Measurements from ENCODE around the gene MS4A10.
"Not testable (repeated sequence)": the region's sequence is repeated elsewhere in the genome, so short reads cannot be mapped to it uniquely, and the experiment has no call there.

MS4A10 gene

GRCh38 chr11:60756307-60757032 lies 28.7 kb upstream of the MS4A10 start, which contains the start of gene MS4A15:
TSS of gene MS4A15 (plus strand) at chr11:60756867. CDS start at chr11:60763734, 6,867 bp downstream.
- H4K91ac ChIP-seq (ENCODE audit: low read length), result no peak within 1 kb of the TSS
- no peak within 1 kb of the TSS for H3K4me3 ChIP-seq (ENCODE audit: insufficient read depth in 1 of 2, low read depth in 1 of 2, low read length in 2 of 2)
- no peak within 1 kb of the TSS for H2AFZ ChIP-seq (ENCODE audit: low read depth, low read length)
- no peak within 1 kb of the TSS for H3K23ac ChIP-seq (ENCODE audit: low read length in 2 of 2)
- H3K4me1 ChIP-seq (ENCODE audit: control insufficient read depth, insufficient read depth, low read depth, low read length), result no peaks in the 10 kb centered on the region
- no peak within 1 kb of the TSS for H3K4ac ChIP-seq (ENCODE audit: low read depth in 1 of 2, low read length in 2 of 2)
- no peak within 1 kb of the TSS for H3K27ac ChIP-seq (ENCODE audit: low read length, poor library complexity, severe bottlenecking)
- no peak within 1 kb of the TSS for H2BK5ac ChIP-seq (ENCODE audit: low read depth, low read length, poor library complexity, severe bottlenecking)
- H3K79me1 ChIP-seq (replicated peaks; ENCODE audit: low read length, poor library complexity, severe bottlenecking), result no peaks in the 10 kb centered on the region
- H3K4me2 ChIP-seq (ENCODE audit: low read length, poor library complexity, severe bottlenecking), result no peak within 1 kb of the TSS
- H2BK120ac ChIP-seq (ENCODE audit: low read depth, low read length), result no peak within 1 kb of the TSS
- H3K36me3 ChIP-seq (ENCODE audit: control insufficient read depth in 1 of 2, insufficient read depth in 2 of 2, low read depth in 1 of 2, low read length in 2 of 2), result no peaks in the 10 kb centered on the region
- H2BK15ac ChIP-seq (ENCODE audit: low read depth, poor library complexity, severe bottlenecking), result no peak within 1 kb of the TSS
- 54% methylated on average over 14 of the region's 14 CpGs for WGBS
- H3K27me3 ChIP-seq (ENCODE audit: control insufficient read depth in 1 of 2, insufficient read depth in 1 of 2, low read length in 2 of 2), result peaks cover 45 to 72% of the 10 kb centered on the region in 2 experiments
- H3K9me3 ChIP-seq (ENCODE audit: control insufficient read depth, low read length), result no peaks in the 10 kb centered on the region
- no peak for DNase-seq
- no peak within 1 kb of the TSS for H3K18ac ChIP-seq (ENCODE audit: low read depth in 1 of 2, low read length in 2 of 2)
- H3K14ac ChIP-seq (ENCODE audit: low read length in 2 of 2), result no peak within 1 kb of the TSS
- H3K9ac ChIP-seq (ENCODE audit: low read length), result no peak within 1 kb of the TSS
- no peak within 1 kb of the TSS for H2AK5ac ChIP-seq (ENCODE audit: low read length, severe bottlenecking)
- H2BK12ac ChIP-seq (ENCODE audit: low read length in 2 of 2), result no peak within 1 kb of the TSS
- H4K8ac ChIP-seq (ENCODE audit: low read length), result no peak within 1 kb of the TSS

GRCh38 chr11:60757231-60757800 lies 27.8 kb upstream of the MS4A10 start:
- H2AK5ac ChIP-seq (ENCODE audit: low read length, severe bottlenecking), result no peak overlapping the region
- no peaks in the 10 kb centered on the region for H3K4me1 ChIP-seq (ENCODE audit: control insufficient read depth, insufficient read depth, low read depth, low read length)
- no peak overlapping the region for H3K4me3 ChIP-seq (ENCODE audit: insufficient read depth in 1 of 2, low read depth in 1 of 2, low read length in 2 of 2)
- H3K36me3 ChIP-seq (ENCODE audit: control insufficient read depth in 1 of 2, insufficient read depth in 2 of 2, low read depth in 1 of 2, low read length in 2 of 2), result no peaks in the 10 kb centered on the region
- H2BK5ac ChIP-seq (ENCODE audit: low read depth, low read length, poor library complexity, severe bottlenecking), result no peak overlapping the region
- DNase-seq, result no peak
- H3K18ac ChIP-seq (ENCODE audit: low read depth in 1 of 2, low read length in 2 of 2), result no peak overlapping the region
- no peak overlapping the region for H4K91ac ChIP-seq (ENCODE audit: low read length)
- H2BK15ac ChIP-seq (ENCODE audit: low read depth, poor library complexity, severe bottlenecking), result no peak overlapping the region
- H3K9ac ChIP-seq (ENCODE audit: low read length), result no peak overlapping the region
- H3K9me3 ChIP-seq (ENCODE audit: control insufficient read depth, low read length), result no peaks in the 10 kb centered on the region
- no peak overlapping the region for H2BK12ac ChIP-seq (ENCODE audit: low read length in 2 of 2)
- no peak overlapping the region for H3K4me2 ChIP-seq (ENCODE audit: low read length, poor library complexity, severe bottlenecking)
- H3K4ac ChIP-seq (ENCODE audit: low read depth in 1 of 2, low read length in 2 of 2), result no peak overlapping the region
- H3K23ac ChIP-seq (ENCODE audit: low read length in 2 of 2), result no peak overlapping the region
- no peak overlapping the region for H3K27ac ChIP-seq (ENCODE audit: low read length, poor library complexity, severe bottlenecking)
- no peak overlapping the region for H3K14ac ChIP-seq (ENCODE audit: low read length in 2 of 2)
- H2AFZ ChIP-seq (ENCODE audit: low read depth, low read length), result no peak overlapping the region
- 89% methylated on average over 16 of the region's 19 CpGs for WGBS
- no peaks in the 10 kb centered on the region for H3K79me1 ChIP-seq (replicated peaks; ENCODE audit: low read length, poor library complexity, severe bottlenecking)
- no peak overlapping the region for H4K8ac ChIP-seq (ENCODE audit: low read length)
- peaks cover 43 to 76% of the 10 kb centered on the region in 2 experiments for H3K27me3 ChIP-seq (ENCODE audit: control insufficient read depth in 1 of 2, insufficient read depth in 1 of 2, low read length in 2 of 2)
- no peak overlapping the region for H2BK120ac ChIP-seq (ENCODE audit: low read depth, low read length)

DNA sequence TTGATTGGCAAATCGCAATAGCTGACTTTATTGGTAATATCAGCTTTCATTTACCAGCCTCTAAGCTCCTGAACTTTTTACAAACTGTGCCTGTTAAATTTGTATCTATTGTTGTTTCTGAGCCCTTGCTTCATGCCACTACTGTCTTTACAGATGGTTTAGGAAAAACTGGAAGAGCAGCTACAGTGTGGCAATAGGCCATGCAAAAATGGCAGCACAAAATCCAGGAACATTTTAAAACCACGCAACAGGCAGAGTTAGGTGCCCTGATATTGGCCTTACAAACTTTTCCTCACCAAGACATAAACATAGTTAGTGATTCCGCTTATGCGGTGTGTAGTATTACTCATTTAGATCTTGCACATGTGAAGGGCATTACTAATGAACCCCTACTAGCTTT lies 26.5 kb upstream of the MS4A10 start:
- H2AFZ ChIP-seq (ENCODE audit: low read depth, low read length); H3K36me3 ChIP-seq (ENCODE audit: control insufficient read depth in 1 of 2, insufficient read depth in 2 of 2, low read depth in 1 of 2, low read length in 2 of 2); H2BK120ac ChIP-seq (ENCODE audit: low read depth, low read length); DNase-seq; H2BK15ac ChIP-seq (ENCODE audit: low read depth, poor library complexity, severe bottlenecking); H3K4me3 ChIP-seq (ENCODE audit: insufficient read depth in 1 of 2, low read depth in 1 of 2, low read length in 2 of 2); H4K91ac ChIP-seq (ENCODE audit: low read length); H2BK12ac ChIP-seq (ENCODE audit: low read length in 2 of 2); H2BK5ac ChIP-seq (ENCODE audit: low read depth, low read length, poor library complexity, severe bottlenecking); H3K4me1 ChIP-seq (ENCODE audit: control insufficient read depth, insufficient read depth, low read depth, low read length); H3K18ac ChIP-seq (ENCODE audit: low read depth in 1 of 2, low read length in 2 of 2); H3K4ac ChIP-seq (ENCODE audit: low read depth in 1 of 2, low read length in 2 of 2); H2AK5ac ChIP-seq (ENCODE audit: low read length, severe bottlenecking); H3K14ac ChIP-seq (ENCODE audit: low read length in 2 of 2); H3K27ac ChIP-seq (ENCODE audit: low read length, poor library complexity, severe bottlenecking); H4K8ac ChIP-seq (ENCODE audit: low read length); H3K79me1 ChIP-seq (replicated peaks; ENCODE audit: low read length, poor library complexity, severe bottlenecking); H3K23ac ChIP-seq (ENCODE audit: low read length in 2 of 2); H3K9ac ChIP-seq (ENCODE audit: low read length); H3K9me3 ChIP-seq (ENCODE audit: control insufficient read depth, low read length); H3K4me2 ChIP-seq (ENCODE audit: low read length, poor library complexity, severe bottlenecking): not testable (repeated sequence)
- H3K27me3 ChIP-seq (ENCODE audit: control insufficient read depth in 1 of 2, insufficient read depth in 1 of 2, low read length in 2 of 2), result peaks cover 36 to 76% of the 10 kb centered on the region in 2 experiments
- 89% methylated on average over 4 of the region's 4 CpGs for WGBS

DNA sequence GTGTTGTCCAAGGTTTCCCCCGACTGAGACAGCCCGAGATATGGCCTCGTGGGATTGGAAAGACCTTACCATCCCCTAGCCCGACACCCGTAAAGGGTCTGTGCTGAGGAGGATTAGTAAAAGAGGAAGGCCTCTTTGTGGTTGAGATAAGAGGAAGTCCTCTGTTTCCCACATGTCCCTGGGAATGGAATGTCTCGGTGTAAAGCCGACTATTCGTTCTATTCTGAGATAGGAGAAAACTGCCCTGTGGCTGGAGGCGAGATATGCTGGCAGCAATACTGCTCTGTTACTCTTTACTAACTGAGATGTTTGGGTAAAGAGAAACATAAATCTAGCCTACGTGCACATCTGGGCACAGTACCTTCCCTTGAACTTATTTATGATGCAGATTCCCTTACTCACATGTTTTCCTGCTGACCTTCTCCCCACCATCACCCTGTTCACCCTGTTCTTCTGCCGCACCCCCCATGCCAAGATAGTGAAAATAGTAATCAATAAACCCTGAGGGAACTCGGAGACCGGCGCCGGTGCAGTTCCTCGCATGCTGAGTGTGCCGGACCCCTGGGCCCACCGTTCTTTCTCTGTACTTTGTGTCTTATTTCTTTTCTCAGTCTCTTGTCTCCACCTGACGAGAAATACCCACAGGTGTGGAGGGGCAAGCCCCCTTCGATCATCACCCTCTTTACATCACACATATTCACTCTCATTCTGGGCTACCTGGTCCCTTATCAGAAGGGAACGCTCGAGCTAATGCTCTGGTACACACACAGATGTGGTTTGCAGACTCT lies 25.5 kb upstream of the MS4A10 start:
- H3K79me1 ChIP-seq (replicated peaks; ENCODE audit: low read length, poor library complexity, severe bottlenecking); H4K8ac ChIP-seq (ENCODE audit: low read length); H3K27ac ChIP-seq (ENCODE audit: low read length, poor library complexity, severe bottlenecking); H3K14ac ChIP-seq (ENCODE audit: low read length in 2 of 2); H2AK5ac ChIP-seq (ENCODE audit: low read length, severe bottlenecking); H3K4me3 ChIP-seq (ENCODE audit: insufficient read depth in 1 of 2, low read depth in 1 of 2, low read length in 2 of 2); H2AFZ ChIP-seq (ENCODE audit: low read depth, low read length); H3K9me3 ChIP-seq (ENCODE audit: control insufficient read depth, low read length); DNase-seq; H2BK5ac ChIP-seq (ENCODE audit: low read depth, low read length, poor library complexity, severe bottlenecking); H2BK15ac ChIP-seq (ENCODE audit: low read depth, poor library complexity, severe bottlenecking); H3K9ac ChIP-seq (ENCODE audit: low read length); H3K23ac ChIP-seq (ENCODE audit: low read length in 2 of 2); H3K4me2 ChIP-seq (ENCODE audit: low read length, poor library complexity, severe bottlenecking); H3K18ac ChIP-seq (ENCODE audit: low read depth in 1 of 2, low read length in 2 of 2); H2BK12ac ChIP-seq (ENCODE audit: low read length in 2 of 2); H4K91ac ChIP-seq (ENCODE audit: low read length); H3K36me3 ChIP-seq (ENCODE audit: control insufficient read depth in 1 of 2, insufficient read depth in 2 of 2, low read depth in 1 of 2, low read length in 2 of 2); H2BK120ac ChIP-seq (ENCODE audit: low read depth, low read length); H3K4me1 ChIP-seq (ENCODE audit: control insufficient read depth, insufficient read depth, low read depth, low read length); H3K4ac ChIP-seq (ENCODE audit: low read depth in 1 of 2, low read length in 2 of 2): not testable (repeated sequence)
- 80% methylated on average over 22 of the region's 22 CpGs for WGBS
- peaks cover 36 to 80% of the 10 kb centered on the region in 2 experiments for H3K27me3 ChIP-seq (ENCODE audit: control insufficient read depth in 1 of 2, insufficient read depth in 1 of 2, low read length in 2 of 2)
